Measurements from ENCODE around the gene ARFGAP3.

ARFGAP3 gene

GRCh38 chr22:42777126-42777525 is 79.9 kb downstream of the ARFGAP3 start:
- Mint-ChIP-seq H3K27ac (no peak overlapping the region), H3K4me3 (no peak overlapping the region), H3K27me3 (no peaks in the 10 kb centered on the region), H3K36me3 (no peaks in the 10 kb centered on the region), H3K9me3 (no peaks in the 10 kb centered on the region), H3K4me1 (peaks cover 10 to 11% of the 10 kb centered on the region in 2 donors)
- ATAC-seq (replicated peaks) (no peak), DNase-seq (no peak)

- Mint-ChIP-seq H3K9me3 (no peaks in the 10 kb centered on the region), H3K36me3 (no peaks in the 10 kb centered on the region), H3K27me3 (peaks cover 0 to 2% of the 10 kb centered on the region in 2 donors), H3K4me3 (no peak overlapping the region), H3K27ac (peak overlapping the region; percentile 39), H3K4me1 (peaks cover 39 to 50% of the 10 kb centered on the region in 2 donors)
- ATAC-seq (replicated peaks) (no peak), DNase-seq (no peak)
These were observed 83.9 kb downstream of the ARFGAP3 start for GRCh38 chr22:42773167-42773566.

GRCh38 chr22:42772647-42773046 is 84.4 kb downstream of the ARFGAP3 start:
- peak overlapping the region; percentile 7 to 32 for H3K4me3 Mint-ChIP-seq
- peak overlapping the region; percentile 39 for H3K27ac Mint-ChIP-seq
- no peaks in the 10 kb centered on the region for H3K9me3 Mint-ChIP-seq
- DNase-seq (no peak), ATAC-seq (replicated peaks) (no peak)
- peaks cover 0 to 2% of the 10 kb centered on the region in 2 donors for H3K36me3 Mint-ChIP-seq
- H3K27me3 Mint-ChIP-seq, result peaks cover 0 to 6% of the 10 kb centered on the region in 2 donors
- H3K4me1 Mint-ChIP-seq, result peaks cover 42 to 54% of the 10 kb centered on the region in 2 donors

- Mint-ChIP-seq H3K36me3 (peaks cover 0 to 2% of the 10 kb centered on the region in 2 donors), H3K9me3 (no peaks in the 10 kb centered on the region), H3K4me1 (peaks cover 44 to 61% of the 10 kb centered on the region in 2 donors), H3K27ac (peak overlapping the region; percentile 82), H3K27me3 (peaks cover 3 to 12% of the 10 kb centered on the region in 2 donors), H3K4me3 (peak overlapping the region; percentile 6 to 40)
- DNase-seq, result no peak
- ATAC-seq (replicated peaks), result no peak
These were observed 86.0 kb downstream of the ARFGAP3 start for GRCh38 chr22:42770941-42771647.

- peaks cover 49 to 66% of the 10 kb centered on the region in 2 donors for H3K4me1 Mint-ChIP-seq
- H3K9me3 Mint-ChIP-seq, result no peaks in the 10 kb centered on the region
- ATAC-seq (replicated peaks) (no peak), DNase-seq (no peak)
- peaks cover 3 to 12% of the 10 kb centered on the region in 2 donors for H3K27me3 Mint-ChIP-seq
- peak overlapping the region; percentile 70 to 73 for H3K4me3 Mint-ChIP-seq
- H3K27ac Mint-ChIP-seq, result peak overlapping the region; percentile 82
- peaks cover 0 to 2% of the 10 kb centered on the region in 2 donors for H3K36me3 Mint-ChIP-seq
These were observed 86.7 kb downstream of the ARFGAP3 start for GRCh38 chr22:42770448-42770726.

GRCh38 chr22:42769574-42770447 is 87.3 kb downstream of the ARFGAP3 start:
- H3K4me3 Mint-ChIP-seq, result peak overlapping the region; percentile 70 to 73
- no peaks in the 10 kb centered on the region for H3K9me3 Mint-ChIP-seq
- H3K27me3 Mint-ChIP-seq, result peaks cover 3 to 12% of the 10 kb centered on the region in 2 donors
- peaks cover 53 to 66% of the 10 kb centered on the region in 2 donors for H3K4me1 Mint-ChIP-seq
- peak; percentile 81 for DNase-seq
- ATAC-seq (replicated peaks), result peak; percentile 94 to 97
- peaks cover 0 to 2% of the 10 kb centered on the region in 2 donors for H3K36me3 Mint-ChIP-seq
- H3K27ac Mint-ChIP-seq, result peak overlapping the region; percentile 82

- H3K36me3 Mint-ChIP-seq, result peaks cover 0 to 2% of the 10 kb centered on the region in 2 donors
- peak overlapping the region; percentile 82 for H3K27ac Mint-ChIP-seq
- DNase-seq, result no peak
- H3K4me1 Mint-ChIP-seq, result peaks cover 57 to 66% of the 10 kb centered on the region in 2 donors
- peak overlapping the region; percentile 70 to 73 for H3K4me3 Mint-ChIP-seq
- ATAC-seq (replicated peaks), result no peak
- H3K27me3 Mint-ChIP-seq, result peaks cover 3 to 12% of the 10 kb centered on the region in 2 donors
- no peaks in the 10 kb centered on the region for H3K9me3 Mint-ChIP-seq
These were observed 87.9 kb downstream of the ARFGAP3 start for GRCh38 chr22:42769238-42769573.

- DNase-seq, result no peak
- ATAC-seq (replicated peaks), result no peak
- peak overlapping the region in 1 of 2 donors; percentile 64 for H3K4me3 Mint-ChIP-seq
- no peaks in the 10 kb centered on the region for H3K9me3 Mint-ChIP-seq
- H3K4me1 Mint-ChIP-seq, result peaks cover 57 to 66% of the 10 kb centered on the region in 2 donors
- H3K36me3 Mint-ChIP-seq, result peaks cover 0 to 2% of the 10 kb centered on the region in 2 donors
- H3K27ac Mint-ChIP-seq, result peak overlapping the region; percentile 82
- H3K27me3 Mint-ChIP-seq, result peaks cover 3 to 12% of the 10 kb centered on the region in 2 donors
These were observed 88.6 kb downstream of the ARFGAP3 start for GRCh38 chr22:42768385-42769035.

- Mint-ChIP-seq H3K36me3 (peaks cover 0 to 2% of the 10 kb centered on the region in 2 donors), H3K27me3 (peaks cover 3 to 12% of the 10 kb centered on the region in 2 donors), H3K9me3 (no peaks in the 10 kb centered on the region), H3K27ac (no peak overlapping the region), H3K4me3 (no peak overlapping the region), H3K4me1 (peaks cover 46 to 53% of the 10 kb centered on the region in 2 donors)
- ATAC-seq (replicated peaks) (no peak), DNase-seq (no peak)
These were observed 90.2 kb downstream of the ARFGAP3 start for GRCh38 chr22:42766860-42767259.

GRCh38 chr22:42764895-42765363 is 92.1 kb downstream of the ARFGAP3 start:
- H3K27ac Mint-ChIP-seq, result peak overlapping the region; percentile 88
- H3K9me3 Mint-ChIP-seq, result no peaks in the 10 kb centered on the region
- no peak for DNase-seq
- no peak overlapping the region for H3K4me3 Mint-ChIP-seq
- peaks cover 34% of the 10 kb centered on the region in 2 donors for H3K4me1 Mint-ChIP-seq
- peaks cover 3 to 12% of the 10 kb centered on the region in 2 donors for H3K27me3 Mint-ChIP-seq
- peaks cover 0 to 2% of the 10 kb centered on the region in 2 donors for H3K36me3 Mint-ChIP-seq
- ATAC-seq (replicated peaks), result peak in 1 of 2 donors; percentile 14

GRCh38 chr22:42763965-42764480 is 93.0 kb downstream of the ARFGAP3 start:
- no peak overlapping the region for H3K4me3 Mint-ChIP-seq
- peaks cover 3 to 17% of the 10 kb centered on the region in 2 donors for H3K27me3 Mint-ChIP-seq
- no peak overlapping the region for H3K27ac Mint-ChIP-seq
- peaks cover 0 to 2% of the 10 kb centered on the region in 2 donors for H3K36me3 Mint-ChIP-seq
- DNase-seq (no peak), ATAC-seq (replicated peaks) (no peak)
- no peaks in the 10 kb centered on the region for H3K9me3 Mint-ChIP-seq
- H3K4me1 Mint-ChIP-seq, result peaks cover 25 to 26% of the 10 kb centered on the region in 2 donors

- Mint-ChIP-seq H3K27ac (no peak overlapping the region), H3K27me3 (peaks cover 4 to 23% of the 10 kb centered on the region in 2 donors), H3K9me3 (no peaks in the 10 kb centered on the region), H3K36me3 (no peaks in the 10 kb centered on the region), H3K4me3 (no peak overlapping the region), H3K4me1 (peaks cover 6 to 12% of the 10 kb centered on the region in 2 donors)
- DNase-seq, result no peak
- peak in 1 of 2 donors; percentile 54 for ATAC-seq (replicated peaks)
These were observed 96.1 kb downstream of the ARFGAP3 start for GRCh38 chr22:42760806-42761565.

GRCh38 chr22:42758931-42759629 is 98.0 kb downstream of the ARFGAP3 start:
- ATAC-seq (replicated peaks) (no peak), DNase-seq (no peak)
- H3K27ac Mint-ChIP-seq, result no peak overlapping the region
- H3K4me1 Mint-ChIP-seq, result no peaks in the 10 kb centered on the region
- H3K4me3 Mint-ChIP-seq, result no peak overlapping the region
- H3K9me3 Mint-ChIP-seq, result no peaks in the 10 kb centered on the region
- H3K36me3 Mint-ChIP-seq, result no peaks in the 10 kb centered on the region
- H3K27me3 Mint-ChIP-seq, result peaks cover 4 to 26% of the 10 kb centered on the region in 2 donors

Measured in stimulated activated naive B cell treated with anti-CD40 and anti-IgM and Interleukin-4, amounts not matched to agents 10 μg/mL and 1 μg/mL and 100 μg/mL, for 72 hours (primary cell).